IMR-90 (cell line): ENCODE data around the gene SMIM36. TPM values are rescaled to one million over a fixed set of nuclear protein-coding genes. Genes with fewer than 3 reads are reported as not detected.

Experiments used
- ATAC-seq: fragments of 200-7000 bp; cut with Tn5 transposase; 2 replicates; pipeline ENCODE4 v1.9.1; 2020; ENCODE audit warnings: low read depth, mild to moderate bottlenecking, moderate library complexity
- BruUV-seq: library from RNA; stranded (reverse); fragments of 400-500 nt; replicated peaks from 2 replicates; lab custom pipeline; 2021; lab: Mats Ljungman, UMichigan
- CTCF ChIA-PET: fragments of 300-600 bp; formaldehyde crosslinking; extraction: SDS; loops from one replicate; lab custom pipeline; 2021; ENCODE audit warnings: antibody characterized with exemption; lab: Yijun Ruan, JAX
- POLR2A ChIA-PET: fragments of 300-600 bp; sonication (Branson Sonifier 250); formaldehyde crosslinking; loops from one replicate; lab custom pipeline; 2022; ENCODE audit warnings: antibody characterized with exemption; ENCODE audit not compliant: unreplicated experiment; lab: Charles Lee
- DNase-seq: peaks from one replicate; pipeline ENCODE4 v3.0.0; 2013
- H2AFZ ChIP-seq: replicated peaks from 2 replicates; pipeline ENCODE3; 2013; ENCODE audit warnings: low read length, mild to moderate bottlenecking; ENCODE audit not compliant: poor library complexity
- H2AK5ac ChIP-seq: 2 replicates; pipeline ENCODE4 v1.6.1; 2013; ENCODE audit warnings: low read depth, low read length, inconsistent platforms
- H2AK9ac ChIP-seq: replicated peaks from 2 replicates; pipeline ENCODE3; 2013; ENCODE audit warnings: mild to moderate bottlenecking, low read depth, low read length, moderate library complexity; ENCODE audit not compliant: poor library complexity
- H2BK120ac ChIP-seq: 2 replicates; pipeline ENCODE4 v1.6.1; 2013; ENCODE audit warnings: low read depth, low read length, inconsistent platforms
- H2BK15ac ChIP-seq: 3 replicates; pipeline ENCODE4 v1.6.1; 2013; ENCODE audit warnings: low read depth, low read length, inconsistent platforms
- H2BK20ac ChIP-seq: 2 replicates; pipeline ENCODE4 v1.6.1; 2013; ENCODE audit warnings: low read depth, mild to moderate bottlenecking, inconsistent platforms, low read length, moderate library complexity
- H2BK5ac ChIP-seq: 2 replicates; pipeline ENCODE4 v1.6.1; 2013; ENCODE audit warnings: mild to moderate bottlenecking, low read depth, low read length, inconsistent platforms; ENCODE audit not compliant: poor library complexity, severe bottlenecking
- H3K14ac ChIP-seq: replicated peaks from 2 replicates; pipeline ENCODE4 v1.6.1; 2013; ENCODE audit warnings: low read depth, low read length, inconsistent platforms
- H3K18ac ChIP-seq: 2 replicates; pipeline ENCODE4 v1.6.1; 2013; ENCODE audit warnings: low read depth, low read length, control low read depth
- H3K23ac ChIP-seq: 2 replicates; pipeline ENCODE4 v1.6.1; 2013; ENCODE audit warnings: low read depth, low read length, inconsistent platforms
- H3K27ac ChIP-seq: 2 replicates; pipeline ENCODE4 v1.5.1; 2013; ENCODE audit warnings: mild to moderate bottlenecking, control low read depth, low read length; ENCODE audit not compliant: insufficient read depth
- H3K27me3 ChIP-seq: 2 replicates; pipeline ENCODE4 v1.6.1; 2013; ENCODE audit warnings: low read length; ENCODE audit not compliant: control insufficient read depth, insufficient read depth
- H3K36me3 ChIP-seq: 2 replicates; pipeline ENCODE4 v1.6.1; 2013; ENCODE audit warnings: low read length, mixed read lengths; ENCODE audit not compliant: control insufficient read depth, insufficient read depth
- H3K4ac ChIP-seq: 2 replicates; pipeline ENCODE4 v1.6.1; 2013; ENCODE audit warnings: low read depth, low read length, inconsistent platforms
- H3K4me1 ChIP-seq: 2 replicates; pipeline ENCODE4 v1.6.1; 2013; ENCODE audit warnings: low read length, mixed read lengths; ENCODE audit not compliant: control insufficient read depth, insufficient read depth
- H3K4me2 ChIP-seq: 2 replicates; pipeline ENCODE4 v1.6.1; 2013; ENCODE audit warnings: low read depth, mild to moderate bottlenecking, control low read depth, low read length, moderate library complexity
- H3K4me3 ChIP-seq: 2 replicates; pipeline ENCODE4 v1.5.1; 2013; ENCODE audit warnings: low read depth, mild to moderate bottlenecking, control low read depth, low read length, moderate library complexity; ENCODE audit not compliant: insufficient read depth
- H3K56ac ChIP-seq: 2 replicates; pipeline ENCODE4 v1.6.1; 2013; ENCODE audit warnings: low read length, inconsistent platforms; ENCODE audit not compliant: insufficient read depth; ENCODE audit errors: extremely low read depth
- H3K79me1 ChIP-seq, 2 experiments: 2 replicates each; pipeline ENCODE4 v1.6.1; 2013; ENCODE audit warnings: low read length in 2 of 2, inconsistent platforms in 1 of 2, low read depth in 1 of 2
- H3K9ac ChIP-seq: 2 replicates; pipeline ENCODE4 v1.6.1; 2013; ENCODE audit warnings: low read depth, low read length, control low read depth
- H3K9me1 ChIP-seq: 2 replicates; pipeline ENCODE4 v1.6.1; 2013; ENCODE audit warnings: low read length, inconsistent platforms; ENCODE audit not compliant: insufficient read depth
- H3K9me3 ChIP-seq: 2 replicates; pipeline ENCODE4 v1.6.1; 2013; ENCODE audit warnings: low read length; ENCODE audit not compliant: control insufficient read depth, insufficient read depth
- H4K20me1 ChIP-seq: 2 replicates; pipeline ENCODE4 v1.6.1; 2013; ENCODE audit warnings: low read length, inconsistent platforms; ENCODE audit not compliant: insufficient read depth
- H4K5ac ChIP-seq: 2 replicates; pipeline ENCODE4 v1.6.1; 2013; ENCODE audit warnings: mild to moderate bottlenecking, low read depth, low read length, control low read depth
- H4K8ac ChIP-seq, 2 experiments: 2 replicates each; pipeline ENCODE4 v1.6.1; 2013; ENCODE audit warnings: low read depth in 2 of 2, low read length in 2 of 2, control low read depth in 1 of 2, inconsistent platforms in 1 of 2
- H4K91ac ChIP-seq: 2 replicates; pipeline ENCODE4 v1.6.1; 2013; ENCODE audit warnings: low read depth, low read length, inconsistent platforms; ENCODE audit not compliant: insufficient read depth
- RAD21 ChIP-seq: IDR thresholded peaks from 2 replicates; pipeline ENCODE4 v1.6.1; 2012; ENCODE audit warnings: low read length, improper control_type of control experiment
- WGBS, 2 experiments: methylation state at CpG; one replicate each; pipeline versions ENCODE4 v1.1.5 to v1.1.7; 2013; ENCODE audit warnings: missing lambda C conversion rate in 2 of 2; ENCODE audit not compliant: insufficient read length in 1 of 2; ENCODE audit errors: extremely low coverage in 2 of 2; 5-methylcytosine and 5-hydroxymethylcytosine counted together
- dilution Hi-C: fragments of 300-500 bp; cut with HindIII; formaldehyde crosslinking; loops from one replicate; pipeline ENCODE4 v1.14.3; 2018; ENCODE audit warnings: low sequenced_read_pairs; ENCODE audit not compliant: unreplicated experiment
- in situ Hi-C: fragments of 300-500 bp; cut with MboI; formaldehyde crosslinking; loops from 3 replicates; pipeline ENCODE4 v1.14.3; 2019; ENCODE audit warnings: low sequenced_read_pairs, inconsistent platforms, mixed read lengths
- intact Hi-C: fragments of 100-400 bp; cut with micrococcal nuclease; formaldehyde crosslinking; loops from 2 replicates; pipeline ENCODE4 v1.10.0; 2022
- polyA plus RNA-seq, 3 experiments: library from polyadenylated mRNA; depleted of rRNA; stranded (reverse); fragments of >200 nt; gene quantifications; 2 replicates each; pipeline ENCODE4 v1.2.3, GENCODE V29; 2012; ENCODE audit warnings: low replicate concordance in 1 of 3
- total RNA-seq: library from RNA; depleted of rRNA; stranded (reverse); fragments of >200 nt; gene quantifications from 2 replicates; pipeline ENCODE4 v1.2.3, GENCODE V29; 2012

SMIM36 gene
- total and polyA plus RNA-seq, 2 of the 4 experiments (the other 2 are of a cell fraction): not detected

GRCh38 chr17:55462234-55462633 lies 49.0 kb downstream of the SMIM36 start:
- H4K91ac ChIP-seq: no peak overlapping the region
- H2BK120ac ChIP-seq: no peak overlapping the region
- in situ Hi-C loops (no loop called here), dilution Hi-C loops (no loop called here), intact Hi-C loops (loop anchor here (5.0 kb wide), 1 partner anchor 35 kb away; no protein-coding TSS in a partner anchor)
- H3K56ac ChIP-seq: no peak overlapping the region
- H2AFZ ChIP-seq: no peak overlapping the region
- no peak overlapping the region for H3K27ac ChIP-seq
- H4K20me1 ChIP-seq: no peaks in the 10 kb centered on the region
- BruUV-seq: no TSS peak
- no peak overlapping the region for H3K14ac ChIP-seq
- H3K4ac ChIP-seq: no peak overlapping the region
- H3K4me2 ChIP-seq: no peak overlapping the region
- no peaks in the 10 kb centered on the region for H3K9me1 ChIP-seq
- H2AK5ac ChIP-seq: no peak overlapping the region
- H2AK9ac ChIP-seq: no peak overlapping the region
- H2BK5ac ChIP-seq: no peak overlapping the region
- H3K27me3 ChIP-seq: no peaks in the 10 kb centered on the region
- H3K4me1 ChIP-seq: peaks cover 6% of the 10 kb centered on the region
- ChIA-PET POLR2A (no interaction called here), CTCF (no interaction called here)
- no peak overlapping the region for H3K23ac ChIP-seq
- no peaks in the 10 kb centered on the region for H3K79me1 ChIP-seq
- TF ChIP-seq RAD21: no peak
- DNase-seq (no peak), ATAC-seq (no peak)
- no CpG with 5 or more reads among the region's 1 CpG for WGBS, 2 experiments
- H3K4me3 ChIP-seq: no peak overlapping the region
- H2BK20ac ChIP-seq: no peak overlapping the region
- H2BK15ac ChIP-seq: no peak overlapping the region
- H4K5ac ChIP-seq: no peak overlapping the region
- H3K9me3 ChIP-seq: no peaks in the 10 kb centered on the region
- H3K36me3 ChIP-seq: no peaks in the 10 kb centered on the region
- H3K18ac ChIP-seq: no peak overlapping the region
- no peak overlapping the region for H3K9ac ChIP-seq
- H4K8ac ChIP-seq: no peak overlapping the region
